Bladder microvascular endothelial cell (primary cell): ENCODE measurements around the gene MXD3. TPM values are rescaled to one million over a fixed set of nuclear protein-coding genes. Genes with fewer than 3 reads are reported as not detected.

ENCODE experiments used
- total RNA-seq: library from RNA; depleted of rRNA; stranded (reverse); fragments of >200 nt; gene quantifications from 2 replicates; pipeline ENCODE4 v1.2.3, GENCODE V29; 2014

Gene MXD3, protein sequence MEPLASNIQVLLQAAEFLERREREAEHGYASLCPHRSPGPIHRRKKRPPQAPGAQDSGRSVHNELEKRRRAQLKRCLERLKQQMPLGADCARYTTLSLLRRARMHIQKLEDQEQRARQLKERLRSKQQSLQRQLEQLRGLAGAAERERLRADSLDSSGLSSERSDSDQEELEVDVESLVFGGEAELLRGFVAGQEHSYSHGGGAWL
- 18.1 and 26.1 TPM in 2 replicates for total RNA-seq

GRCh38 chr5:177311723-177312648, at the start of gene MXD3:
Gene MXD3 (minus strand): TSS chr5:177311898. CDS start chr5:177311830, 68 bp downstream.

DNA sequence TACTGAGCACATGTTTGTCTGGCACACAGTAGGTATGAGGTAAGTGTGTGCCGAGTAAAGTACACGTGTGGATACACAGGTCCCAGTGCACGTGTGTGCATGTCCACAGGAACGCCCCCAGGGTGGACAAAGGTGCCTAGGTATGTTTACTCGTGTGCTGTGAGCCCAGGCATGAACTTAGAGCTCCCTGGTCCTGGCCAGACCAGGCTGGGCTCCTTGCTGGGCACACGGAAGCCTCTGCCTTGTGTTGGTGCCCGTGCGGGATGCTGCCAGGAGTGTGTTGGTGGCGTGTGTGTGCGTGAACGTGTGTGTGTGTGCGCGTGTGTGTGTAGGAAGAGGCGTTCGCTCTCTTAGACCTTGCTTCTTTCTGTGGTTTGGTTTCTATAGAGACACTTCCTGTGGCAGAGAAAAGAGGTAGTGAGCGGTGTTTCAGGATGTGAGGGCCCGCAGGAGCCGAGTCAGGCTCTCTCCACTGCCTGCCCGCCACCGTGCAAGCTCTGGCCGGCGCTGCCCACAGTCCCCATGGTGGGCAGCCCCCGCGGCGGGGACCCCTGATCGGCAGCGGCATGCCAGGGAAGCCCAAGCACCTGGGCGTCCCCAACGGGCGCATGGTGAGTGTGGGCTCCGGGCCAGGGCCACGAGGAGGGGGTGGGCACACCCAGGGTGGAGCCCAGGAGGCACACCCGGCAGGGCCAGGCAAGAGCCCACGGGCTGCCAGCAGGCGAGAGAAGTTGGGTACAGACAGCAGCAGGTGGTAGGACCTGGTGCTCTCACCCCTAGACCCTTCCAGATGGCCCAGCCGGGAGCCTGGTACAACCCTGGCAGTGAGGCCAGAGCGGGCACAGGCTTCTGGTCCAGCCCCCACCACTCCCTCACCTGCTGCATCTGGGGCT, 46.0 kb upstream of the MXD3 start, which contains the start of gene RGS14:
Gene RGS14, plus strand, starts transcription at position 466 of the 893 bp plus-strand sequence. Its CDS starts 101 bp downstream, at position 567.

GRCh38 chr5:177351392-177352329, 40.0 kb upstream of the MXD3 start, which contains the start of gene LMAN2:
Gene LMAN2 (minus strand): TSS chr5:177351668. CDS start chr5:177351647, 21 bp downstream.

GRCh38 chr5:177303121-177303924, 8.4 kb downstream of the MXD3 start, which contains the start of the genes PRELID1 and RAB24:
Gene PRELID1 (plus strand): TSS chr5:177303799. CDS start chr5:177303986, 187 bp downstream.
Gene RAB24 (minus strand): TSS chr5:177303719. CDS start chr5:177303288, 431 bp downstream.

Other genes with a start within 250 kb of the MXD3 start
- 1.3 and 3.6 TPM in 2 replicates for gene FGFR4, start 225.0 kb downstream of the MXD3 start, total RNA-seq
- 25.1 and 53.0 TPM in 2 replicates for gene NSD1, start 178.1 kb downstream of the MXD3 start, total RNA-seq
- 15.7 and 16.1 TPM in 2 replicates for gene RAB24, start 8.2 kb downstream of the MXD3 start, total RNA-seq
- gene PRELID1, start 8.1 kb downstream of the MXD3 start, total RNA-seq = 104 and 118 TPM in 2 replicates
- gene LMAN2, start 39.8 kb upstream of the MXD3 start, total RNA-seq = 332 and 421 TPM in 2 replicates
- gene RGS14, start 46.0 kb upstream of the MXD3 start, total RNA-seq = 2.0 and 6.0 TPM in 2 replicates
- gene SLC34A1, start 72.5 kb upstream of the MXD3 start, total RNA-seq = not detected in 2 replicates
- not detected in 2 replicates for gene PFN3, start 88.8 kb upstream of the MXD3 start, total RNA-seq
- 0.69 and 1.3 TPM in 2 replicates for gene F12, start 97.7 kb upstream of the MXD3 start, total RNA-seq
- 21.2 and 30.5 TPM in 2 replicates for gene GRK6, start 114.8 kb upstream of the MXD3 start, total RNA-seq
- 1.6 TPM in 2 replicates for gene PRR7, start 134.9 kb upstream of the MXD3 start, total RNA-seq
- 98.1 and 207 TPM in 2 replicates for gene DBN1, start 161.7 kb upstream of the MXD3 start, total RNA-seq
- 34.5 and 79.9 TPM in 2 replicates for gene PDLIM7, start 185.7 kb upstream of the MXD3 start, total RNA-seq
- 3.4 and 4.5 TPM in 2 replicates for gene DOK3, start 197.9 kb upstream of the MXD3 start, total RNA-seq
- gene DDX41, start 205.1 kb upstream of the MXD3 start, total RNA-seq = 86.0 and 127 TPM in 2 replicates
- 12.6 and 25.1 TPM in 2 replicates for gene FAM193B, start 242.7 kb upstream of the MXD3 start, total RNA-seq